Heart left ventricle (tissue), 13 donors: ENCODE data around the gene RCBTB2.

Experiments used
- CTCF ChIP-seq, 12 donors: fragments of 200-600 bp; sonication (generic) in 4 of 12; IDR thresholded peaks; one replicate each; pipeline versions ENCODE4 v1.5.0 to v1.8.0; 2018 to 2022; ENCODE audit warnings: antibody characterized with exemption in 12 of 12, mild to moderate bottlenecking in 5 of 12
- POLR2A ChIP-seq, 2 donors: fragments of 450-650 bp; IDR thresholded peaks; one replicate each; pipeline ENCODE4 v1.6.1; 2017; ENCODE audit warnings: antibody characterized with exemption in 2 of 2, mild to moderate bottlenecking in 2 of 2, moderate library complexity in 2 of 2
- donor health status: ischemic (EF 13 %, LVEDD 7.1; RV severe dilation, severe dysfunction).
- donor health status: DM: no; HTN: yes; CAD: no.
- donor health status: DM: no; HTN: no; CAD: no.
- donor health status: ischemic (EF 25% LVEDD 6.9; RV normal size, moderate dysfunction).
- donor health status: ischemic (EF 25% LVEDD 5.7; RV mildly dilated, moderate dysfunction).
- donor health status: ischemic (EF 35%, LVEDD 5.7; RV mildly dilated, moderate dysfunction).
- donor health status: nonischemic (EF 11% LVEDD 7.7; RV severe dilation, severe dysfunction).
- donor health status: DM: yes; HTN: yes; CAD: no.
- donor health status: PGD.
- donor health status: ischemic (EF 29% LVEDD 5.4; RV normal size, mild dysfunction).
- donor health status: nonischemic (EF 23%, LVEDD 6.1; RV moderate dilation, normal function).

- no peak for TF ChIP-seq POLR2A (IDR thresholded peaks at IDR 0.05)
- TF ChIP-seq CTCF (IDR thresholded peaks at IDR 0.05) = no peak
Measured at GRCh38 chr13:48533961-48534600, 1.2 kb upstream of the RCBTB2 start.
